Stimulated activated CD8-positive, alpha-beta memory T cell treated with anti-CD3 and anti-CD28 coated beads, Interleukin-7, amount 100 ng/mL, for 48 hours (primary cell): ENCODE measurements around the gene PPP1R1C.

ENCODE experiments used
- DNase-seq, 2 donors: peaks; one replicate each; pipeline ENCODE4 v3.0.0-alpha.2; 2020; ENCODE audit warnings: low read depth in 1 of 2; ENCODE audit errors: extremely low read depth in 1 of 2

The PPP1R1C gene

GRCh38 chr2:181970160-181970794, 15.4 kb upstream of the PPP1R1C start:
- no peak for DNase-seq

- no peak for DNase-seq
These were observed 14.6 kb upstream of the PPP1R1C start for GRCh38 chr2:181971032-181971431.

GRCh38 chr2:181972431-181973170, 13.1 kb upstream of the PPP1R1C start:
- no peak for DNase-seq

GRCh38 chr2:181973171-181973783, 12.4 kb upstream of the PPP1R1C start:
- no peak for DNase-seq

GRCh38 chr2:181977661-181978350, 7.8 kb upstream of the PPP1R1C start:
- DNase-seq = peak in 1 of 2 donors; percentile 24

GRCh38 chr2:181978351-181979150, 7.1 kb upstream of the PPP1R1C start:
- no peak for DNase-seq

GRCh38 chr2:181984060-181984459, 1.6 kb upstream of the PPP1R1C start:
- DNase-seq = no peak

GRCh38 chr2:181984814-181985631, 630 bp upstream of the PPP1R1C start:
- no peak for DNase-seq

- DNase-seq = no peak
These were observed 2.7 kb downstream of the PPP1R1C start for GRCh38 chr2:181988154-181988924.

GRCh38 chr2:181989099-181989498, 3.4 kb downstream of the PPP1R1C start:
- DNase-seq = no peak

- DNase-seq = no peak
These were observed 5.7 kb downstream of the PPP1R1C start for GRCh38 chr2:181991171-181991885.

- no peak for DNase-seq
These were observed 7.1 kb downstream of the PPP1R1C start for GRCh38 chr2:181992776-181993175.

GRCh38 chr2:181995289-181995688, 9.6 kb downstream of the PPP1R1C start:
- DNase-seq = no peak

GRCh38 chr2:181998041-181998835, 12.6 kb downstream of the PPP1R1C start:
- DNase-seq = no peak

- DNase-seq = no peak
These were observed 13.4 kb downstream of the PPP1R1C start for GRCh38 chr2:181998891-181999654.

- DNase-seq = no peak
These were observed 14.3 kb downstream of the PPP1R1C start for GRCh38 chr2:181999911-182000310.

- DNase-seq = no peak
These were observed 19.4 kb downstream of the PPP1R1C start for GRCh38 chr2:182004945-182005520.
